Activated naive CD4-positive, alpha-beta T cell treated with anti-CD3 and anti-CD28 coated beads, Interleukin-2, amount 50 U/mL, for 24 hours (primary cell): ENCODE measurements around the gene TMEM17.

Experiments used
- H3K27ac Mint-ChIP-seq: one replicate; pipeline ENCODE4 v1.8.0; 2021; ENCODE audit warnings: mild to moderate bottlenecking, mixed read lengths
- H3K27me3 Mint-ChIP-seq: one replicate; pipeline ENCODE4 v1.8.0; 2021; ENCODE audit warnings: mixed read lengths
- H3K36me3 Mint-ChIP-seq: one replicate; pipeline ENCODE4 v1.8.0; 2021; ENCODE audit warnings: mixed read lengths
- H3K4me1 Mint-ChIP-seq: one replicate; pipeline ENCODE4 v1.8.0; 2021; ENCODE audit warnings: mixed read lengths
- H3K4me3 Mint-ChIP-seq: one replicate; pipeline ENCODE4 v1.8.0; 2021; ENCODE audit warnings: mild to moderate bottlenecking, mixed read lengths
- H3K9me3 Mint-ChIP-seq: one replicate; pipeline ENCODE4 v1.8.0; 2021; ENCODE audit warnings: mixed read lengths

The TMEM17 gene

GRCh38 chr2:62489702-62490101 is 16.3 kb downstream of the TMEM17 start:
- H3K27me3 Mint-ChIP-seq = peaks cover 6% of the 10 kb centered on the region

DNA sequence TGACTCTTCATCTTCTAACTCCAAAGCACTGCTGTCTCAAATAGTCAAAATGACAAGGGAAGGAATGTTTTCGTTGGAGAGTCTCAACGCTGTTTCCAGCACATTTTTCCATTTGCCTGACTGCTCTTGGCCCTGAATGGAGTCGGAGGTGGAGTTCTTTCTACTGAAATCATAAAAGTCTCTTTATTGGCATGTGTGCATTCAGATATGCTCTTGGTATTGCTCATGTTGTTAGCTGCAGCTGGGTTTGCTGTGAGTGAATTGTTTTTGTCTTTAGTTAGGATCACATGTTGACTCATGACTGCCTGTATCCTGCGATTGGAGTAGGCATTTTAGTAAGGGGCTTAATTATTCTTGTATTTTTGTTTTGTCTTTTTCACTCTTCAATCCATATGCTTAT is 16.8 kb downstream of the TMEM17 start:
- no peaks in the 10 kb centered on the region for H3K9me3 Mint-ChIP-seq
- peaks cover 6% of the 10 kb centered on the region for H3K27me3 Mint-ChIP-seq
- no peak overlapping the region for H3K27ac Mint-ChIP-seq
- H3K4me1 Mint-ChIP-seq = no peaks in the 10 kb centered on the region
- no peaks in the 10 kb centered on the region for H3K36me3 Mint-ChIP-seq
- no peak overlapping the region for H3K4me3 Mint-ChIP-seq

More at GRCh38 chr2:62489702-62490101, 16.3 kb downstream of the TMEM17 start:
- Mint-ChIP-seq H3K4me1 (no peaks in the 10 kb centered on the region), H3K36me3 (no peaks in the 10 kb centered on the region), H3K9me3 (no peaks in the 10 kb centered on the region), H3K27ac (no peak overlapping the region), H3K4me3 (no peak overlapping the region)

DNA sequence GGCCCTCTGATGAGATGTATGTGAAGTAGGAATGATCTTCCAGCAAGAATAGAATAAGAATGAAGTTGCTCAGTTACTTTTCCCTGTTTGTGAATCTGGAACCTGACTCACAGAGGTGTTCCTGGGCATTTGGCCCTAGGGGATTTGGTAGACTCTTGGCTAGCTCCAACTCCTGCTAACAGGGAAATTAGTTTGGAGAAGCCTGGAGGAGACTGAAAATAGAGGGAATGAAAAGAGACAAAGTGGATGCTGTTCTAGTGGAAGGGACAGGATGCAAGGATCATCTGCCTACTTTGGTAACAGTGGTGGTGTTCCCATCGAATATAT is 19.6 kb downstream of the TMEM17 start:
- H3K9me3 Mint-ChIP-seq = no peaks in the 10 kb centered on the region
- H3K27me3 Mint-ChIP-seq = peaks cover 3% of the 10 kb centered on the region
- H3K4me1 Mint-ChIP-seq = no peaks in the 10 kb centered on the region
- H3K4me3 Mint-ChIP-seq = no peak overlapping the region
- no peak overlapping the region for H3K27ac Mint-ChIP-seq
- H3K36me3 Mint-ChIP-seq = no peaks in the 10 kb centered on the region

- Mint-ChIP-seq H3K9me3 (no peaks in the 10 kb centered on the region), H3K36me3 (no peaks in the 10 kb centered on the region), H3K27me3 (peaks cover 3% of the 10 kb centered on the region), H3K4me1 (no peaks in the 10 kb centered on the region), H3K27ac (no peak overlapping the region), H3K4me3 (no peak overlapping the region)
These were observed 20.1 kb downstream of the TMEM17 start for GRCh38 chr2:62485761-62486438.

GRCh38 chr2:62482558-62483352 is 23.2 kb downstream of the TMEM17 start:
- H3K27me3 Mint-ChIP-seq = no peaks in the 10 kb centered on the region
- H3K4me3 Mint-ChIP-seq = no peak overlapping the region
- no peaks in the 10 kb centered on the region for H3K9me3 Mint-ChIP-seq
- no peaks in the 10 kb centered on the region for H3K36me3 Mint-ChIP-seq
- no peak overlapping the region for H3K27ac Mint-ChIP-seq
- no peaks in the 10 kb centered on the region for H3K4me1 Mint-ChIP-seq

- H3K27me3 Mint-ChIP-seq = no peaks in the 10 kb centered on the region
- H3K4me1 Mint-ChIP-seq = peaks cover 6% of the 10 kb centered on the region
- no peaks in the 10 kb centered on the region for H3K36me3 Mint-ChIP-seq
- no peak overlapping the region for H3K4me3 Mint-ChIP-seq
- H3K27ac Mint-ChIP-seq = no peak overlapping the region
- no peaks in the 10 kb centered on the region for H3K9me3 Mint-ChIP-seq
These were observed 26.1 kb downstream of the TMEM17 start for GRCh38 chr2:62479917-62480316.

GRCh38 chr2:62478093-62478580 is 27.9 kb downstream of the TMEM17 start:
- H3K27me3 Mint-ChIP-seq = peaks cover 4% of the 10 kb centered on the region
- no peak overlapping the region for H3K27ac Mint-ChIP-seq
- peaks cover 6% of the 10 kb centered on the region for H3K4me1 Mint-ChIP-seq
- no peaks in the 10 kb centered on the region for H3K36me3 Mint-ChIP-seq
- no peak overlapping the region for H3K4me3 Mint-ChIP-seq
- H3K9me3 Mint-ChIP-seq = no peaks in the 10 kb centered on the region

DNA sequence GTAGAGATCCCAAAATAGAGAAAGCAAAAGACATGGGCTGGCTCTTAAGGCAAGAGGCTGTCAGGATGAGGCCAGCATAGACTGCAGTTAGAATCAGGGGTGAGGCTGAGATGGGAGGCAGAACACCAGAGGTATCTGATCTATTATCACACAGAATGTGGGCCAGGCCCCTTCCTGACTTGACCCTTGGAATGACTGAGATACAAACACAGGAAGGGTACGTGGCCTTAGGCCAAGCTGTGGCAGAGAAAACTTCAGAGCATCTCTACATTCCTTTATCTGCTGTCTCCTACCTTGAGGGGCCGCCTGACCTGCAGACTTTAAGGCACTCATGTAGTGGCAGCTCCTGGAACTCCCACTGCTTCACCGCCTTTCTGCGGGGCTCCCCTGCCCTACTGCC is 28.4 kb downstream of the TMEM17 start:
- Mint-ChIP-seq H3K36me3 (no peaks in the 10 kb centered on the region), H3K4me3 (no peak overlapping the region), H3K4me1 (peaks cover 6% of the 10 kb centered on the region), H3K27me3 (peaks cover 4% of the 10 kb centered on the region), H3K27ac (no peak overlapping the region), H3K9me3 (no peaks in the 10 kb centered on the region)

DNA sequence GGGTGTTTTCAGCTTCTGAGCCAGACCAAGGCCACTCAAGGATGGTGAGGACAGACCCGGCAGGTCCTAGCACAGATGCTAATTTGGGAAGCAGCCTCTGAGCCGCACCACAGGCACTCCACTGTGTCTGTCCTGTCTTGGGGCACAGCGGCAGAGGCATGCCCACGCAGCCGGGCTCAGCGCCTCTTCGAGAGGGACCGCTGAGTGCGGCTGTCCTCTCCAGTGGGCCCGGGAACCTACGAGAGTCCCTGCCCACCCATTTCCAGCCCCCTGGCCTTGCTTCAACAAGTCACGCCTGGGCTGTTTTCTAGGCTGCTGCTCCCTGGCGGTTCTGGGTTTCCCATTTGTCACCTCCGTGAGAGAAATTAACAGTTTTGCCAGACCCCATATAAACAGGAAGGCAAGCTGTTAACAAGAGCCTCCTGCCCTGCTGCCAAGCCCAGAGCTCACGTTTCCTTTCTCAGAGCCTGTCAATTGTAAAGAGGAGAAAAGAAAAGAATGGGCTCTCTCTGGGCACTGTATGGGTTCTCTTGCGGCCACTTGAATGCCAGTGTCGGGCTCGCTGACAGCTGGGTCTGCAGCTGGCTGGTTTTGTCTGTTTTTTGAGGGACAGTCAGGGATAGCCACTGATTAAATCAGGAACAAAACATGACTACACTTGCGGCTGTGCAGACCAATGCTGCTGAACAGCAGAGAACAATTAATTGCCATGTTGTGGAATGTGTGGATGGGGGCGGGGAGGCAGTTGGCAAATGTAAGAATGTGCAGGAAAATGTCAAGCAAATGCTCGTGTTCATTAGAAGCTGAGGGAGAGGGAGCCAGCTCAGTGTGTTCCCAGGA is 30.6 kb downstream of the TMEM17 start:
- Mint-ChIP-seq H3K4me3 (peak overlapping the region; percentile 37), H3K36me3 (no peaks in the 10 kb centered on the region), H3K4me1 (peaks cover 6% of the 10 kb centered on the region), H3K27me3 (peaks cover 4% of the 10 kb centered on the region), H3K9me3 (no peaks in the 10 kb centered on the region), H3K27ac (no peak overlapping the region)

GRCh38 chr2:62474176-62474575 is 31.8 kb downstream of the TMEM17 start:
- Mint-ChIP-seq H3K36me3 (no peaks in the 10 kb centered on the region), H3K27ac (no peak overlapping the region), H3K4me3 (no peak overlapping the region), H3K9me3 (no peaks in the 10 kb centered on the region), H3K4me1 (peaks cover 6% of the 10 kb centered on the region), H3K27me3 (peaks cover 4% of the 10 kb centered on the region)

DNA sequence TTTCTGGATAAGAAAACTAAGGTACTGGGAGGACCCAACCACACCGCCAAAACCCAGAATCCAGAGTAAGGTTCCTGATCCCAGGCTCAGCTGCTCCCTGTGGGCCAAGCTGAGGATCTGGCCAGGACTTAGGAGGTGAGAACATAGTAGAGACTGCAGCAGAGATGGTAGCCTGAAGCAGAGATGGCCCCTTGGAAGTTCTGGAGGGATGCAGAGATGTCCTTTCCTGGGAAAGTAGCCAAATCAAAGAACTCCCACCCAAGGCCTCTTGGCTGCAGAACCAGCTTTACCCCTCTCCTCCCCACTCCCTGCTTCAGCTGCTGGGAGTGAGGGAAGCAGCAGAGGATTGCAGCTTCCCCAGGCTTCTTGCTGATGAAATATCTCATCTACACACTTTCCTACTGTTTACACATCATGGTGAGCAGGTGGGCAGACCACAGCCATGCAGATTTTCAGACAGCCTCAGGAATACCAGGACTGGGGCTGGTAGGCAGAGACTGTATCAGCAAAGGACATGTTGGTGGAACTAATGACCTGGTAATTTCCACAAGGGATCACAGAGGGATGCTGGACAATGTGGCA is 32.7 kb downstream of the TMEM17 start:
- Mint-ChIP-seq H3K36me3 (no peaks in the 10 kb centered on the region), H3K9me3 (no peaks in the 10 kb centered on the region), H3K4me1 (peaks cover 6% of the 10 kb centered on the region), H3K4me3 (no peak overlapping the region), H3K27me3 (peaks cover 4% of the 10 kb centered on the region), H3K27ac (no peak overlapping the region)

DNA sequence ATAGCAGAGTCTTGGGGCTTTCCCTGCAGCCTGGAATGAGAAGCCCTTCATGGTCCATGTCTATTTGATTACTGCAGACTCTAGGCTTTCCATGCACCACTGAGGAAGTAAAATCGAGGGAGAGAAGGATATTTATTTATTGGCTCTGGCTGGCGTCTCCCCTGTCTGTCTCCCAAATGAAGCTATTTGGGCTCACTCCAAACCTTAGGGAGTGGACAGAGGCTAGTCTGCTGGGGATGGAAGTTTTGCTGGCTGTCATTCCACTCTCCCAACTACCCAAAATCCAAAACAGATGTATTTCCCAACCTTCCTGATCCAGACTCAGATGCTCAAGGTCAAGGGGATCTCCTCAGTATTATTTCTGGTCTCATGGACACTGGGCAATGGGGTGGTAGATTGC is 33.7 kb downstream of the TMEM17 start:
- Mint-ChIP-seq H3K4me3 (no peak overlapping the region), H3K27ac (no peak overlapping the region), H3K36me3 (no peaks in the 10 kb centered on the region), H3K9me3 (no peaks in the 10 kb centered on the region), H3K27me3 (peaks cover 4% of the 10 kb centered on the region), H3K4me1 (peaks cover 6% of the 10 kb centered on the region)

GRCh38 chr2:62471816-62472215 is 34.2 kb downstream of the TMEM17 start:
- Mint-ChIP-seq H3K36me3 (no peaks in the 10 kb centered on the region), H3K4me3 (no peak overlapping the region), H3K4me1 (peaks cover 6% of the 10 kb centered on the region), H3K27me3 (peaks cover 4% of the 10 kb centered on the region), H3K9me3 (no peaks in the 10 kb centered on the region), H3K27ac (no peak overlapping the region)

DNA sequence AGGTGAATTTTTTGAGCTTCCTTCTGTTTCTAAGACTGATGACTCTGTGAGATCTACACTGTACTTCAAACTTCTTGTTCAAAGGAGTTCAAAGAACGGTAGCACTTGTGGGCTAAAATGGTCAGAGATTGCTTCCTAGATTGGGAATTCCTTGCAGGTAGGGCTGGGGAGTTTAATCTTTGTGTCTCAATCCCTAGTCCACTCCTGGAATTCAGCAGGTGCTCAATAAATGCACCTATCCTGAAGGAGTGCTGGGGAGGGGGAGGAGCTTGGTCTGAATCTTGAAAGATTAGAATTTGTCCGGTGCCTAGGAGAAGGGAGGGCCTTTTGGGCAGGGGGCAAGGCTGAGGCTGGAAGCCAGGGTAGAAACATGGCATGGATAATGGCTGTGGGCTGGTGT is 34.6 kb downstream of the TMEM17 start:
- Mint-ChIP-seq H3K9me3 (no peaks in the 10 kb centered on the region), H3K4me3 (no peak overlapping the region), H3K36me3 (no peaks in the 10 kb centered on the region), H3K27ac (no peak overlapping the region), H3K4me1 (peaks cover 6% of the 10 kb centered on the region), H3K27me3 (peaks cover 4% of the 10 kb centered on the region)

DNA sequence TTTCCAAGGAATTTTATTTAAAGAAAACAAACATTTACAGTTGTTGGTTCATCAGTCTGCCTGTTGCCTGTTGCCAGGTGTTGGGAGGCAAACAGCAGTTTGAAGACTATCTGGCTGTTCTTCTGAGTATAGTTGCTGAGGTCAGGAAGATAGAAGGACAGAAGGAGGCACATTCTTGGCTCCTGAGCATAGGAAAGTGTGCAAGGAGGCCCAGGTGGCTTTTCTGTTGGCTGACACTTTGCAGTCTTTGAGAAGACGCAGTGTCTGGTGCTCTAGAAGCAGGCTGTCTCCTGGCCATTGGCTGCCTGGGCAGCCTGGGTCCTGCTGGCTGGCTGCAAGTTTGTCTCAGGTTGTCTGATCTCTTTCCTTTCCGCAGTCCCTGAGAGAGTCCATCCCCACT is 36.4 kb downstream of the TMEM17 start:
- H3K4me3 Mint-ChIP-seq = no peak overlapping the region
- no peaks in the 10 kb centered on the region for H3K36me3 Mint-ChIP-seq
- H3K27ac Mint-ChIP-seq = no peak overlapping the region
- H3K4me1 Mint-ChIP-seq = no peaks in the 10 kb centered on the region
- H3K27me3 Mint-ChIP-seq = peaks cover 3% of the 10 kb centered on the region
- H3K9me3 Mint-ChIP-seq = no peaks in the 10 kb centered on the region
